ENCODE data around the gene SIK3.

- TF ChIP-seq, protein P1, sequence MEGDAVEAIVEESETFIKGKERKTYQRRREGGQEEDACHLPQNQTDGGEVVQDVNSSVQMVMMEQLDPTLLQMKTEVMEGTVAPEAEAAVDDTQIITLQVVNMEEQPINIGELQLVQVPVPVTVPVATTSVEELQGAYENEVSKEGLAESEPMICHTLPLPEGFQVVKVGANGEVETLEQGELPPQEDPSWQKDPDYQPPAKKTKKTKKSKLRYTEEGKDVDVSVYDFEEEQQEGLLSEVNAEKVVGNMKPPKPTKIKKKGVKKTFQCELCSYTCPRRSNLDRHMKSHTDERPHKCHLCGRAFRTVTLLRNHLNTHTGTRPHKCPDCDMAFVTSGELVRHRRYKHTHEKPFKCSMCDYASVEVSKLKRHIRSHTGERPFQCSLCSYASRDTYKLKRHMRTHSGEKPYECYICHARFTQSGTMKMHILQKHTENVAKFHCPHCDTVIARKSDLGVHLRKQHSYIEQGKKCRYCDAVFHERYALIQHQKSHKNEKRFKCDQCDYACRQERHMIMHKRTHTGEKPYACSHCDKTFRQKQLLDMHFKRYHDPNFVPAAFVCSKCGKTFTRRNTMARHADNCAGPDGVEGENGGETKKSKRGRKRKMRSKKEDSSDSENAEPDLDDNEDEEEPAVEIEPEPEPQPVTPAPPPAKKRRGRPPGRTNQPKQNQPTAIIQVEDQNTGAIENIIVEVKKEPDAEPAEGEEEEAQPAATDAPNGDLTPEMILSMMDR (IDR thresholded peaks at IDR 0.05): no peak
- TF ChIP-seq POLR2AphosphoS5 (IDR thresholded peaks at IDR 0.05) (peak; percentile 17), POLR2A (IDR thresholded peaks at IDR 0.05) (no peak)
Observed at GRCh38 chr11:117076941-117077691, 21.1 kb downstream of the SIK3 start.

Measured in prostate gland (tissue), 2 donors.